SK-MEL-5 (cell line): ENCODE measurements around the gene CISH. TPM values are rescaled to one million over a fixed set of nuclear protein-coding genes. Genes with fewer than 3 reads are reported as not detected.

Experiments
- DNase-seq: peaks from one replicate; pipeline ENCODE4 v3.0.0-alpha.2; 2016; ENCODE audit warnings: low read depth, low spot score
- in situ Hi-C: cut with HindIII; loops from 2 replicates; pipeline ENCODE4 v1.10.0; 2016; ENCODE audit warnings: low sequenced_read_pairs, high pct_unique_total_duplicates, low pct_unique_long_range_greater_than_20kb
- polyA plus RNA-seq, 2 experiments: library from polyadenylated mRNA; depleted of rRNA; stranded (reverse); fragments of >200 nt; gene quantifications; 2 replicates each; pipeline ENCODE4 v1.2.3, GENCODE V29; 2015
- total RNA-seq: library from RNA; depleted of rRNA; stranded (reverse); fragments of >200 nt; shearing (Covaris generic); gene quantifications from 2 replicates; pipeline ENCODE4 v1.2.3, GENCODE V29; 2014; rRNA removed

Gene CISH, protein sequence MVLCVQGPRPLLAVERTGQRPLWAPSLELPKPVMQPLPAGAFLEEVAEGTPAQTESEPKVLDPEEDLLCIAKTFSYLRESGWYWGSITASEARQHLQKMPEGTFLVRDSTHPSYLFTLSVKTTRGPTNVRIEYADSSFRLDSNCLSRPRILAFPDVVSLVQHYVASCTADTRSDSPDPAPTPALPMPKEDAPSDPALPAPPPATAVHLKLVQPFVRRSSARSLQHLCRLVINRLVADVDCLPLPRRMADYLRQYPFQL
- 0.16 and 0.32 TPM in 2 replicates for total RNA-seq
- polyA plus RNA-seq (2015; cell fraction: cytosol; rRNA removed), result 1.8 and 2.3 TPM in 2 replicates
- 1.9 and 2.1 TPM in 2 replicates for polyA plus RNA-seq (2015; cell fraction: nucleus; rRNA removed)

GRCh38 chr3:50611464-50612233 is at the start of gene CISH:
TSS of gene CISH (minus strand) at chr3:50611774. CDS start at chr3:50611650, 124 bp downstream.
- in situ Hi-C loops, result no loop called here
- DNase-seq, result peak; percentile 84

- in situ Hi-C loops, result no loop called here
- DNase-seq, result no peak
Measured at GRCh38 chr3:50660386-50660785, 48.8 kb upstream of the CISH start.

DNA sequence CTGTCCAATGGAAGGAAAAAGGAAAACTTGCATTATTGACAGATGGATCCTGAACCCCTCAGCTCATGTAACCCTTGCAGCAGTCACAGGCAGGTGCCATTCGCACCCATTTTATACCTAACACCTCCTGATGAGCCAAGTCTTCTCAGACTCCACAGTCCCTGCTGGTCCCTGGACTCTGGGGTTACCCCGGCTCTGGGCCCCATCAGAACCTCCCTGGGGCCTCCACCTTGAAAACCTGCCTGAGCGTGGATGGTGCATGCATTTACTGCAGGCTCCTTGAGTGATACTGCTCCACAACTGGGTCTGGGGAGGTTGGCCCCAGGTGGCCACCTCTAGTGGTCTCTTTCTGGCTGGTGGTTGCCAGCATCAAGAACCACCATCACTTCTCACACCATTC is 47.3 kb upstream of the CISH start:
- no peak for DNase-seq
- in situ Hi-C loops, result no loop called here

- no peak for DNase-seq
- in situ Hi-C loops, result no loop called here
Measured at GRCh38 chr3:50658416-50658815, 46.8 kb upstream of the CISH start.

DNA sequence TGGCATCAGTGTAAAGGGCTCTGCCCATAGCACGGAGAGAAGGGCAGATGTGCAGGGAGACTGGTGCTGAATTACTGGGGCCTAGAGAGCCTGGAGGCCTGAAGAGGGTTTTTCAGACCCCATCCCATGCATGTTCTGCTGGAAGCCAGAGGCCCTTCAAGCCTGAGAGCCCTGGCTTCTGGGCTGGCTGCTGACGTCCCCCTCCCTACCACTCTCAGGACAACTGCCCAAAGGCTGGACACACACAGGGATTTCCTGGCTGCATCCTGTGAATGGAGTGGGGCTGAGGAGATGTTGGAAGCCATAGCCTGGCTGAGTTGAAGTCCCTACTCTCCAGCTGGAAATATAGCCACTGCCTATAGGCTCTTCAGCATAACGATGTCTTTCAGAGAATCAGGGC is 46.2 kb upstream of the CISH start:
- in situ Hi-C loops, result no loop called here
- DNase-seq, result no peak

DNA sequence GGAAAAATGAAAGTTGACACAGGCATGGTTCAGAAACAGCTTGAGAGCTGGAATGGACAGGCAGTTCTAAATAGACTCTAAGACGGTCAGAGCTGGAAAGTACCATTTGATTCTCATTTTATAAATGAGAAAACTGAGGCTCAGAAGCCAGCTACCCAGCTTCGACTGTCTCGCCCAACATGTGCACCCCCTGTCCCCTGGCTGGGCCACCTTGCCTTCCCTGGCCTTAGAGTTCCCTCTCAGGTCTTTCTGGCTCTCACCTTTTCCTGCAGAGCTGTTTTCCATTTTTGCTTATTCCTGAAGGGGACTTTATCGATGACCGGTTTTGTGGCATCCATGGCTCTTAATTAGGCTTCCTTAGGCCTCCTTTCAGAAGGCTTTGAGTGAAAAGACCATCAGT is 45.8 kb upstream of the CISH start:
- no peak for DNase-seq
- in situ Hi-C loops, result no loop called here

DNA sequence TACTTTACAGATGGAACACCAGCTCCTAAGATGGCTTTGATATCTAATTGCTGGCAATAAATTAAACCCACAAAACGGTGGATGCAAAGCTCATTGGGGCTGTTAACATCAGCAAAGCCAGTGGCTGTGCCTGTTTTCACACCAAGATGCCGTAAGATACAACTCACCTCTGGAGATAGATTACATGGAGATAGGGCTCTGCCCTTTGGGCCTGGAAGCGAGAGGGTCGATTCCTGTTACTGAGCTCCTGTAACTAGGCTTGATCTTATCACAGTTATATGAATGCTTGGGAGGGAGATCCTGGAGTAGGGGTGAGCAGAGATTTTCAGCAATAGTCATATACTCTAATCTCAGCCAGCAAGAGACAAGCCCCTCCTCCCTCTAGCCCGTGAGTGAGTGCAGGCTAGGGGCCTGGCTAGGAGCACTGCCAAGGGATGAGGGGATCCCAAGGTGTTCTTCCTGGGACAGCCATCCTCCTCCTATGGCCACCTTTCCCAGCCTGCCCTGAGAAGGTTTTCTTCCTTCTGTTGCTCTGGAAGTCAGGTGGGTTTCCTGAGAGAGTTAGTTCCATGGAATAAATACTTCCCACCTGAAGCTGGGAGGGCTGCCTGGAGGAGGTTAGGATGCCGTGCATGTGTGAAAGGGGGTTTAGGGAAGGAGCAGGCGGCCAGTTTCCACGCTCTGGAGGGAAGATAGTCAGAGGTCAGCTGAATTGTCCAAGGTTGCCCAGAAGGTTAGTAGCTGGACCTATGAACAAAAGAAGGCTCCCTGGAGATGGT is 45.0 kb upstream of the CISH start:
- in situ Hi-C loops, result no loop called here
- DNase-seq, result no peak

GRCh38 chr3:50655009-50655830 is 43.6 kb upstream of the CISH start:
- DNase-seq, result no peak
- in situ Hi-C loops, result no loop called here

- in situ Hi-C loops, result no loop called here
Measured at GRCh38 chr3:50653937-50654595, 42.5 kb upstream of the CISH start.

DNA sequence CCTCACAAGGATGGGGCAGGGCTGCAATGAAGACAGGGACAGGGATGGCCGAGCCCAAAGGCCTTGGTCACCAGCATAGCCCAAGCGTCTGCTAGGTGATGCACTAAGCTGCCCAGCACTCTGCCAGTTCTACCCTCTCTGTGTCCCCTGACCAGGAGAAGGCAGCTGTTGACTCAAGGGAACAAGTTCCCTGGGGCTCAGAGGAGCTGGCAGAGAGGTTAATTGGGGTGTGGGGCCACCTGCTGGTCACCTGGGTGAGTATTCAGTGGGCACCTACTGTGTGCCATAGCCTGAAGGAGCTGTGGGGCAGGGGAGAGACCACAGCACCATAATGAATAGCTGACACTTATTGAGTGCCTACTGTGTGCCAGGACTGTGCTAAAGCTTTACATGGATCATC is 41.1 kb upstream of the CISH start:
- DNase-seq, result peak; percentile 32
- in situ Hi-C loops, result no loop called here

More at GRCh38 chr3:50653937-50654595, 42.5 kb upstream of the CISH start:
- DNase-seq, result no peak

DNA sequence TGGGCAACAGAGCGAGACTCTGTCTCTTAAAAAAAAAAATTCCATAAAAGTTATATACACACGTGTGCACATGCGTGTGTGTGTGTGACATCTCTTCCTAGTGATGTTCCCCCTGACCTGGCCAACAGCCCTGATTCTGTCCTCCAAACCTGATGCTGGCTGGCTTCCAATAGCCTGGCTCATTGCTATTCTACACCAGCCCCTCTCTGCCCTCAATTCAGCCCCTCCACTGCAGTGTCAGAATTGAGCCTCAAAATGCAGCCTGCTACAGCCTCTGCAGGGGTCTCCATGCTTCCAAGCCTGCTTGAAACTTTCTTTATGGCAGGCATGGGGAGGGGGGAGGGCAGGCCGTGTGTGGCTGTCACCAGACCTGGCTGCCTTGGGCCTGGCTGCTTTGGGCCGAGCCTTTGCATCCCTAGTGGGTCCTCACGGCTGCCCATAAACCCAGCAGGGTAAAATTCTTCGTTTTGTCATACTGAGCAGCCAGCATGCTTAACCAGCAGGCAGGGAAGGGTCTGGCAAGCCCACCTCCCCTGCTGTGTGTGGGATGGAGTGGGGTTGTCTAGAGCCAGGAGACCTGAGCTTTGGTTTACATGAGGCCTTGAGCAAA is 40.5 kb upstream of the CISH start:
- DNase-seq, result no peak
- in situ Hi-C loops, result no loop called here

DNA sequence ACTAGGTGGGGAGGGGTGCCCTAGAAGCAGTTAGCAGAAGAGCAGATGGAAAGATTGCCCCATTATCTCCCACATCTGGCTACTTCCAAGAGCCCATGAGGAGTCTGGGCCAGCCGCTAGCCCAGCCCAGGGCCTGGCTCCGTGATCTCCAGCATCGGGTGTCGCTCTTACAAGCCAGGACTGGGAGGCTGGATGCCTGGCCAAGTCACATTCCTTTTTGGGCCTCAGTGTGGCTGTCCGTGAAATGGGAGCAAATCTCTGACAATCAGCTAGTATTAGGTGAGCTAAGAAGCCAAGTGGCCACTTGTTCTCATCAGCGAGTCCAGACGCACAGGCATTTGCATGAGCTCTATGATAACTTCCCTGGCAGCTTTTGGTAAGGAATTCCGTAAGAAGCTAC is 39.9 kb upstream of the CISH start:
- DNase-seq, result no peak
- in situ Hi-C loops, result no loop called here

- in situ Hi-C loops, result no loop called here
- no peak for DNase-seq
Measured at GRCh38 chr3:50650018-50650417, 38.4 kb upstream of the CISH start.

DNA sequence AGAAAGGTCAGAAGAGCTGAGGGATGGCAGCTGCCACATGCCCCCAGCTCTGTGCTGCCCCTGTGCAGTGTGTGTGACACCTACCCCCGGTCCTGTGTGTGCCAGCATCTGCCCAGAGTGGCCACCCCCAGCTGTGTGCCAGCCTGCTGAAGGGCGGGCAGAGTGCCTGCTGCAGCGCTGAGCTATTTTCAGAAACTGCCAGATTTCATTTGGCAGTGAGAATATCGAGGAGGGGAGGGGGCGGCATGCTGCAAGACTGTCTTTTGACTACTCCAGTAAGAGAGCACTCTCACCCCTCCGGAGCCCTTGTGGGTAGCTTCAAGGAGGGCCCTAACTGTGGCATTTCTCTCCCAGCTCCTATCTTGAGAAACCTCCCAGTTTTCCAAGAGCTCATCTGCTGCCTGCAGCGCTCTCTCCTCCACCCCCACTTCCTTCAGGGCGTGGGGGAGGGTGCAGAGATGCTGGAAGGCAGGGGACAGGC is 37.9 kb upstream of the CISH start:
- in situ Hi-C loops, result no loop called here
- no peak for DNase-seq

- DNase-seq, result no peak
- in situ Hi-C loops, result no loop called here
Measured at GRCh38 chr3:50648944-50649343, 37.4 kb upstream of the CISH start.

- DNase-seq, result peak; percentile 13
- in situ Hi-C loops, result no loop called here
Measured at GRCh38 chr3:50648313-50648712, 36.7 kb upstream of the CISH start.
